ENCODE results near the gene RPL15. TPM values are rescaled to one million over a fixed set of nuclear protein-coding genes. Genes with fewer than 3 reads are reported as not detected.
A peak's percentile ranks its signal among the peaks of the same experiment; 100 is the strongest.
"Not testable (repeated sequence)": the region's sequence is repeated elsewhere in the genome, so short reads cannot be mapped to it uniquely, and the experiment has no call there.

RPL15 gene
- polyA plus RNA-seq, 4 donors: 1,526 to 3,526 (median 2,791) TPM

DNA sequence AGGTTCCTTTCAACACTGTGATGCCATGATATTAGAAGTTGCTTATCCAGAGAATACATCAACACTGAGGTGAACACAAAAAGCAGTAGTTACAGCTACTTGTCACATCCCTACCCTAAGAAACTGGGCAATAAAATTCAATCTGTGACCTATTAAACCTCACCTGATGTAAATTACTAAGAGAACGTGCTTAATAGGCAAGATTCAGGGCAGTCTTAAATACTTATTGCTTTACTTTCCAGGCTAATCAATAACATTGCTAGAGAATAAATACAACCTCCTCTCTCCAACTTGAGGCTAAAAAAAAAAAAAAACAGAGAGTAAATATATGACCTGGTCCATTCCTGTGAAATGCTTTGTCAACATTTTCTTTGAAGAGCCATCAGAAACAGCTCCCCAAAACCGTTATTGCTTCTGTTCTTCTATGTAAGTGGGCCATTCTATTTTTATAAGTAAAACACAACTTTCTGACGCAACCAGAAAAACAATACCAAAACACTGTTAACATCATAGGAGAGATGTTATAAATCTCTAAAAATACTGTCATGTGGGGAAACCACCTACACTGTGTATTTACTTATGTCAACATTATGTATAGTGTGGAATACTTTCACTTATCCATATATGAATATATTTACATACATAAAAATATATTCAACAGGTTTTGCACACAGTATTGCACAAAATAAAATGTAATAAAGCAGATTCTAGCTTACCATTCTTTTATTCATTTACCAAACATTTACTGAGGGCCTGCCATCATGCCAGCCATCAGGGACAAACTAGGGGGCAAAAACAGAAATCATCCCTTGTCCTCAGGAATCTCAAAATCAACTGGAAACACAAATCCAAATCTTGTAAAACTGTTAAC lies 2.8 kb upstream of the RPL15 start:
- peak in 1 of 2 donors; percentile 11 for DNase-seq
- H3K4me1 ChIP-seq (ENCODE audit: control insufficient read depth in 3 of 3, insufficient read depth in 2 of 3, low read depth in 1 of 3, low read length in 2 of 3): peaks cover 0 to 19% (median 5%) of the 10 kb centered on the region in 3 donors
- H3K27ac ChIP-seq (ENCODE audit: low read depth in 1 of 3, low read length in 2 of 3): no peak overlapping the region
- H3K27me3 ChIP-seq (ENCODE audit: control insufficient read depth in 3 of 3, insufficient read depth in 3 of 3, low read length in 3 of 3): no peaks in the 10 kb centered on the region
- peaks cover 0 to 14% (median 6%) of the 10 kb centered on the region in 3 donors for H3K36me3 ChIP-seq (ENCODE audit: control insufficient read depth in 3 of 3, insufficient read depth in 2 of 3, low read depth in 1 of 3, low read length in 3 of 3)
- H3K4me3 ChIP-seq (ENCODE audit: low read depth in 1 of 3, low read length in 3 of 3): no peak overlapping the region
- FAIRE-seq: no peak
- no peaks in the 10 kb centered on the region for H3K9me3 ChIP-seq (ENCODE audit: control insufficient read depth in 2 of 2, insufficient read depth in 1 of 2, low read depth in 1 of 2, low read length in 1 of 2)
- 45 to 67% (median 58%) methylated on average over 3 of the region's 3 CpGs for WGBS, 3 donors

DNA sequence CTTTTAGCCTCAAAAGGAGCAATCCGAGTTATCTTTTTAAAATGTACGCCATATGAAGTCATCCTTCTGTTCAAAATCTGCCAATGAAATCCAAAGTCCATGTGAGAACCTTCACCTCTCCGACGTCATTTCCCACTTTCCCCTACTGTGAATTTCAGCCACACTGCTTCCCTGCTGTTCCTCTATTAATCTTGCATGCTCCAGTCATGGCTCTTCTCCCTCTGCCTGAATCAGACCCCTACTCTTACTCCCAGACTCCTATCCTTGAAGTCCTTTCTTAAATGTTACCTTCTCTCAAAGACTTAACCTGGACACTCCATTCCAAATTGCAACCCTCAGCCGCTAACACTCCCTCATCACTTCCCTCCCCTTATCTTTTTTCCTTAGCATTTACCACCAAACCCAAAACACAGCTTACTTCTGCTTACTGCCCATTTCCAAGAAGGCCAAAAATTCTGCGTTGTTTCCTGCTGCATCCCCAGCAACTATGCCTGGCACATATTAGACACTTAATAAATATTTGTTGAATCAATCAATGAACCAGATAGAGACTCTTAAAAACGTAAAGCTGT lies 1.3 kb upstream of the RPL15 start:
- Histone ChIP-seq H3K27me3 (ENCODE audit: control insufficient read depth in 3 of 3, insufficient read depth in 3 of 3, low read length in 3 of 3) (no peaks in the 10 kb centered on the region), H3K4me1 (ENCODE audit: control insufficient read depth in 3 of 3, insufficient read depth in 2 of 3, low read depth in 1 of 3, low read length in 2 of 3) (peaks cover 0 to 19% (median 5%) of the 10 kb centered on the region in 3 donors), H3K9me3 (ENCODE audit: control insufficient read depth in 2 of 2, insufficient read depth in 1 of 2, low read depth in 1 of 2, low read length in 1 of 2) (no peaks in the 10 kb centered on the region), H3K4me3 (ENCODE audit: low read depth in 1 of 3, low read length in 3 of 3) (peak overlapping the region in 1 of 3 donors; percentile 98), H3K27ac (ENCODE audit: low read depth in 1 of 3, low read length in 2 of 3) (no peak overlapping the region), H3K36me3 (ENCODE audit: control insufficient read depth in 3 of 3, insufficient read depth in 2 of 3, low read depth in 1 of 3, low read length in 3 of 3) (peaks cover 2 to 15% (median 7%) of the 10 kb centered on the region in 3 donors)
- DNase-seq (peak; percentile 62 to 65), FAIRE-seq (no peak)
- WGBS, 3 donors: 29 to 51% (median 42%) methylated on average over 7 of the region's 7 CpGs

DNA sequence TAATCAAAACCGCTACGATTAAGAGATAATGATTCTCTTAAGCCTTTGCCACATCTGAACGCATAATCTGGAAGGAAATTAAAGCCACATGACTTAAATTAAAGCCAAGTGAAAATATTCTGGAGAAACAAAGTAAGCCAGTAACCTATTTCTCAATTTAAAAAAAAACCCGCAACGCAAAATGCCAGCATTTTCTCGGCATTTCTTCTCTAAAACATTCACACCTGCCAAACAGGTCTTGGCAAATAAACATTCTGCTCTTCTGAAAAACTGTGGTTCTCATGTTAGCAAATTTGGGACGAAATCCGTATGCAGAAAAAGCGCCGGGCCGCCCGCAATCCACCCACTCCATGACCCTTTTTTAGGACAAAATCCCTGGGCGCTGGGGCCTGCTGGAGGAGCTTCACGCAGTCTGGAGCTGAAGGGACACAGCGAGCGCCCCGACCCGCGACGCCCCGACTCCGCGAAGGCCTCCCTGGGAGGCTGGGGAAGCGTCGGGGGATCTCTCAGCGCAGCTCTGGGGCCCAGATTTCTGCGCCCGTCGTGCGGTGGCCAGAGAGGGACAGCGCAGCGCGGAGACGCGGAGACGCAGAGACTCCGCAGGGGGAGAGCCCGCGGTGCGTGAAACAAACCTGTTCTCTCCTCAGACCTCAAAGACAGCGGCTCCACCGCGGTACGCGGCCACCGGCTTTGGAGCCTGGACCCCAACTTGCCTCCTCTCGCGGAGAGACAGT lies 613 bp upstream of the RPL15 start:
- FAIRE-seq (no peak), DNase-seq (no peak)
- H3K4me3 ChIP-seq (ENCODE audit: low read depth in 1 of 3, low read length in 3 of 3): peak overlapping the region; percentile 65 to 98 (median 66)
- no peaks in the 10 kb centered on the region for H3K9me3 ChIP-seq (ENCODE audit: control insufficient read depth in 2 of 2, insufficient read depth in 1 of 2, low read depth in 1 of 2, low read length in 1 of 2)
- H3K27ac ChIP-seq (ENCODE audit: low read depth in 1 of 3, low read length in 2 of 3): peak overlapping the region; percentile 83 to 98 (median 92)
- H3K36me3 ChIP-seq (ENCODE audit: control insufficient read depth in 3 of 3, insufficient read depth in 2 of 3, low read depth in 1 of 3, low read length in 3 of 3): peaks cover 2 to 15% (median 10%) of the 10 kb centered on the region in 3 donors
- 2 to 4% (median 2%) methylated on average over 44 to 48 of the region's 48 CpGs for WGBS, 3 donors
- no peaks in the 10 kb centered on the region for H3K27me3 ChIP-seq (ENCODE audit: control insufficient read depth in 3 of 3, insufficient read depth in 3 of 3, low read length in 3 of 3)
- peaks cover 0 to 19% (median 5%) of the 10 kb centered on the region in 3 donors for H3K4me1 ChIP-seq (ENCODE audit: control insufficient read depth in 3 of 3, insufficient read depth in 2 of 3, low read depth in 1 of 3, low read length in 2 of 3)

DNA sequence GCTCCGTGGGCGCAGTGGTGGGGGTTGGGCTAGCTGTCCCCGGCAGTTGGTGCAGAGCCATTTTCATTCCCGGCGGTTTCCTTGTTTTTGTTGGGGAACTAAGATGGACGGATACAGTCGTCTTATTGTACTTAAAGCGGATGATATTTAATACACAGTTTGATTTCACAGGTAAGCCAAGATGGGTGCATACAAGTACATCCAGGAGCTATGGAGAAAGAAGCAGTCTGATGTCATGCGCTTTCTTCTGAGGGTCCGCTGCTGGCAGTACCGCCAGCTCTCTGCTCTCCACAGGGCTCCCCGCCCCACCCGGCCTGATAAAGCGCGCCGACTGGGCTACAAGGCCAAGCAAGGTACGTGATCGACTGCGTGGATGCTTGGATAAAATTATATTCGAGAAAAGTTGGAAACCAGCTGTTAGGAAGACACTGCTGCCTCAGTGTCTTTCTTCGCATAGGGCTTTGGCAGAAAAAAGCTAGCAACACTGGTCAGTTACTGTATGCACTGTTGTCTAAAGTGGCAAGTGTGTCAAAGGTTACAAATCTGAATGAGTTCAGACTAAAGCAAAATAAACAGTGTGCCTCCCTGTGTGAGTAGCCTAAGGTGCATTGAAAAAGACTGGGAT lies 859 bp downstream of the RPL15 start:
- Histone ChIP-seq H3K36me3 (ENCODE audit: control insufficient read depth in 3 of 3, insufficient read depth in 2 of 3, low read depth in 1 of 3, low read length in 3 of 3) (peaks cover 2 to 21% (median 15%) of the 10 kb centered on the region in 3 donors), H3K27ac (ENCODE audit: low read depth in 1 of 3, low read length in 2 of 3) (peak overlapping the region; percentile 92 to 98 (median 92)), H3K4me3 (ENCODE audit: low read depth in 1 of 3, low read length in 3 of 3) (peak overlapping the region; percentile 66 to 98 (median 83)), H3K4me1 (ENCODE audit: control insufficient read depth in 3 of 3, insufficient read depth in 2 of 3, low read depth in 1 of 3, low read length in 2 of 3) (peaks cover 0 to 19% (median 5%) of the 10 kb centered on the region in 3 donors)
- peak; percentile 26 to 61 for DNase-seq
- 0% methylated on average over 19 to 21 of the region's 21 CpGs for WGBS, 3 donors
- not testable (repeated sequence) for H3K9me3 ChIP-seq (ENCODE audit: control insufficient read depth in 2 of 2, insufficient read depth in 1 of 2, low read depth in 1 of 2, low read length in 1 of 2); FAIRE-seq; H3K27me3 ChIP-seq (ENCODE audit: control insufficient read depth in 3 of 3, insufficient read depth in 3 of 3, low read length in 3 of 3)

DNA sequence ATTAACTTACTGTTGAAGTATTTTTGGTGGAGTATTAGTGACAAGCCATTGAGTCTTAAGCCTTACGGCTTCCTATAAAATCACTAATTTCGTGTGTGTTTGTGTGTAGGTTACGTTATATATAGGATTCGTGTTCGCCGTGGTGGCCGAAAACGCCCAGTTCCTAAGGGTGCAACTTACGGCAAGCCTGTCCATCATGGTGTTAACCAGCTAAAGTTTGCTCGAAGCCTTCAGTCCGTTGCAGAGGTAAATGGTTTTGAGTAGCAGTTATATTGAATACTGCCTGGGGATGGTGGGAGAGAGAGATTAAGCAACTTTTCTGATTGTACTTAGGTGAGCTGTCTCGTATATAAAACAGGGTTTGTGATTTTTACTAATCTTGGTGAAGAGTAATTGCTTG lies 1.4 kb downstream of the RPL15 start:
- WGBS, 3 donors: 4 to 22% (median 8%) methylated on average over 12 of the region's 12 CpGs
- H3K27me3 ChIP-seq (ENCODE audit: control insufficient read depth in 3 of 3, insufficient read depth in 3 of 3, low read length in 3 of 3); H3K9me3 ChIP-seq (ENCODE audit: control insufficient read depth in 2 of 2, insufficient read depth in 1 of 2, low read depth in 1 of 2, low read length in 1 of 2); DNase-seq; FAIRE-seq: not testable (repeated sequence)
- Histone ChIP-seq H3K4me1 (ENCODE audit: control insufficient read depth in 3 of 3, insufficient read depth in 2 of 3, low read depth in 1 of 3, low read length in 2 of 3) (peaks cover 0 to 19% (median 5%) of the 10 kb centered on the region in 3 donors), H3K4me3 (ENCODE audit: low read depth in 1 of 3, low read length in 3 of 3) (peak overlapping the region; percentile 66 to 98 (median 83)), H3K36me3 (ENCODE audit: control insufficient read depth in 3 of 3, insufficient read depth in 2 of 3, low read depth in 1 of 3, low read length in 3 of 3) (peaks cover 2 to 22% (median 15%) of the 10 kb centered on the region in 3 donors), H3K27ac (ENCODE audit: low read depth in 1 of 3, low read length in 2 of 3) (peak overlapping the region in 1 of 3 donors; percentile 92)

DNA sequence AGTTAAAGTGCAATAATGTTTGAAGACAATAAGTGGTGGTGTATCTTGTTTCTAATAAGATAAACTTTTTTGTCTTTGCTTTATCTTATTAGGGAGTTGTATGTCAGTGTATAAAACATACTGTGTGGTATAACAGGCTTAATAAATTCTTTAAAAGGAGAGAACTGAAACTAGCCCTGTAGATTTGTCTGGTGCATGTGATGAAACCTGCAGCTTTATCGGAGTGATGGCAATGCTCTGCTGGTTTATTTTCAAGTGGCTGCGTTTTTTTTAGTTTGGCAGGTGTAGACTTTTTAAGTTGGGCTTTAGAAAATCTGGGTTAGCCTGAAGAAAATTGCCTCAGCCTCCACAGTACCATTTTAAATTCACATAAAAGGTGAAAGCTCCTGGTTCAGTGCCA lies 2.7 kb downstream of the RPL15 start:
- H3K4me3 ChIP-seq (ENCODE audit: low read depth in 1 of 3, low read length in 3 of 3): no peak overlapping the region
- FAIRE-seq (no peak), DNase-seq (no peak)
- H3K27ac ChIP-seq (ENCODE audit: low read depth in 1 of 3, low read length in 2 of 3): no peak overlapping the region
- no peaks in the 10 kb centered on the region for H3K27me3 ChIP-seq (ENCODE audit: control insufficient read depth in 3 of 3, insufficient read depth in 3 of 3, low read length in 3 of 3)
- H3K36me3 ChIP-seq (ENCODE audit: control insufficient read depth in 3 of 3, insufficient read depth in 2 of 3, low read depth in 1 of 3, low read length in 3 of 3): peaks cover 2 to 22% (median 15%) of the 10 kb centered on the region in 3 donors
- 70 to 75% (median 71%) methylated on average over 2 of the region's 2 CpGs for WGBS, 3 donors
- H3K9me3 ChIP-seq (ENCODE audit: control insufficient read depth in 2 of 2, insufficient read depth in 1 of 2, low read depth in 1 of 2, low read length in 1 of 2): no peaks in the 10 kb centered on the region
- H3K4me1 ChIP-seq (ENCODE audit: control insufficient read depth in 3 of 3, insufficient read depth in 2 of 3, low read depth in 1 of 3, low read length in 2 of 3): peaks cover 0 to 16% (median 5%) of the 10 kb centered on the region in 3 donors

DNA sequence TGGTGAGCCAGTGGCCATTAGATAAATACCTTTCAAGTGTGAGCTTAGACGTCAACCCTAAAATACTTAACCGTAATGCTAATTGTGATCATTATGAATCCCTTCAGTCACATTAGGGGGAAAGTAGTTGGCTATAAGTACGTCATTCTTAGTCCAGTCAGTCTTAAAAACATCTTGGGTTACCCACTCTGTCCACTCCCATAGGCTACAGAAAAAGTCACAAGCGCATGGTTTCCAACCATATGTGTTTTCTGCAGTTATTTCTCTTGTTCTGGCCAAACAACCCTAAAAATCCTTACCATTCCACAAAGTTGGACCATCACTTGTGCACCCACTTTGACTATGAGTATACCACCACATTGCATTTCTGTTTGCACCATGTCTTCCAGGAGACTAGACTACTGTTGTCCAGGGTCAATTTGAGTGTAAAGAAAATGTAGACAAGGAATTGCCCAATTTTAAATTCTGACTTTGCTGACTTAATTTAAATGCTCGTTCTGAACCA lies 3.3 kb downstream of the RPL15 start:
- Histone ChIP-seq H3K4me3 (ENCODE audit: low read depth in 1 of 3, low read length in 3 of 3) (no peak overlapping the region), H3K36me3 (ENCODE audit: control insufficient read depth in 3 of 3, insufficient read depth in 2 of 3, low read depth in 1 of 3, low read length in 3 of 3) (peaks cover 2 to 22% (median 15%) of the 10 kb centered on the region in 3 donors), H3K4me1 (ENCODE audit: control insufficient read depth in 3 of 3, insufficient read depth in 2 of 3, low read depth in 1 of 3, low read length in 2 of 3) (peaks cover 0 to 14% (median 2%) of the 10 kb centered on the region in 3 donors), H3K27me3 (ENCODE audit: control insufficient read depth in 3 of 3, insufficient read depth in 3 of 3, low read length in 3 of 3) (no peaks in the 10 kb centered on the region), H3K9me3 (ENCODE audit: control insufficient read depth in 2 of 2, insufficient read depth in 1 of 2, low read depth in 1 of 2, low read length in 1 of 2) (no peaks in the 10 kb centered on the region), H3K27ac (ENCODE audit: low read depth in 1 of 3, low read length in 2 of 3) (no peak overlapping the region)
- FAIRE-seq (no peak), DNase-seq (no peak)
- 81 to 84% (median 83%) methylated on average over 5 of the region's 5 CpGs for WGBS, 3 donors

Data from small intestine (tissue), 7 donors.